ENCODE data around the gene DSTYK. TPM values are rescaled to one million over a fixed set of nuclear protein-coding genes. Genes with fewer than 3 reads are reported as not detected.
A peak's percentile ranks its signal among the peaks of the same experiment; 100 is the strongest.

The DSTYK gene
- total RNA-seq, 1 donor from 2014 or later: 11.7 TPM

GRCh38 chr1:205142102-205142469 lies 69.4 kb downstream of the DSTYK start:
- H3K36me3 Mint-ChIP-seq: no peaks in the 10 kb centered on the region
- H3K27me3 Mint-ChIP-seq: no peaks in the 10 kb centered on the region
- H3K27ac Mint-ChIP-seq: no peak overlapping the region
- DNase-seq (ENCODE audit: extremely low spot score, unreplicated experiment): no peak
- no peak overlapping the region for H3K4me3 Mint-ChIP-seq
- TF ChIP-seq CTCF (conservative IDR thresholded peaks at IDR 0.05): no peak
- peaks cover 13% of the 10 kb centered on the region for H3K4me1 Mint-ChIP-seq (ENCODE audit: unreplicated experiment)
- no peaks in the 10 kb centered on the region for H3K9me3 Mint-ChIP-seq

- no peak for DNase-seq (ENCODE audit: extremely low spot score, unreplicated experiment)
- no peak overlapping the region for H3K27ac Mint-ChIP-seq
- no peak overlapping the region for H3K4me3 Mint-ChIP-seq
- peak; percentile 90 for TF ChIP-seq CTCF (conservative IDR thresholded peaks at IDR 0.05)
- H3K4me1 Mint-ChIP-seq (ENCODE audit: unreplicated experiment): peaks cover 13% of the 10 kb centered on the region
- no peaks in the 10 kb centered on the region for H3K27me3 Mint-ChIP-seq
- H3K9me3 Mint-ChIP-seq: no peaks in the 10 kb centered on the region
- no peaks in the 10 kb centered on the region for H3K36me3 Mint-ChIP-seq
Observed at GRCh38 chr1:205141236-205142101, 70.0 kb downstream of the DSTYK start.

- no peaks in the 10 kb centered on the region for H3K27me3 Mint-ChIP-seq
- H3K4me1 Mint-ChIP-seq (ENCODE audit: unreplicated experiment): peaks cover 11% of the 10 kb centered on the region
- DNase-seq (ENCODE audit: extremely low spot score, unreplicated experiment): no peak
- no peaks in the 10 kb centered on the region for H3K36me3 Mint-ChIP-seq
- no peaks in the 10 kb centered on the region for H3K9me3 Mint-ChIP-seq
- TF ChIP-seq CTCF (conservative IDR thresholded peaks at IDR 0.05): no peak
- no peak overlapping the region for H3K27ac Mint-ChIP-seq
- no peak overlapping the region for H3K4me3 Mint-ChIP-seq
Observed at GRCh38 chr1:205140113-205140512, 71.4 kb downstream of the DSTYK start.

- Mint-ChIP-seq H3K36me3 (no peaks in the 10 kb centered on the region), H3K27ac (no peak overlapping the region), H3K9me3 (no peaks in the 10 kb centered on the region), H3K27me3 (no peaks in the 10 kb centered on the region), H3K4me1 (ENCODE audit: unreplicated experiment) (no peaks in the 10 kb centered on the region), H3K4me3 (no peak overlapping the region)
- no peak for DNase-seq (ENCODE audit: extremely low spot score, unreplicated experiment)
- no peak for TF ChIP-seq CTCF (conservative IDR thresholded peaks at IDR 0.05)
Observed at GRCh38 chr1:205137901-205138300, 73.6 kb downstream of the DSTYK start.

GRCh38 chr1:205133287-205133686 lies 78.2 kb downstream of the DSTYK start:
- no peaks in the 10 kb centered on the region for H3K36me3 Mint-ChIP-seq
- H3K27ac Mint-ChIP-seq: no peak overlapping the region
- no peak overlapping the region for H3K4me3 Mint-ChIP-seq
- no peaks in the 10 kb centered on the region for H3K4me1 Mint-ChIP-seq (ENCODE audit: unreplicated experiment)
- no peak for DNase-seq (ENCODE audit: extremely low spot score, unreplicated experiment)
- TF ChIP-seq CTCF (conservative IDR thresholded peaks at IDR 0.05): no peak
- H3K9me3 Mint-ChIP-seq: no peaks in the 10 kb centered on the region
- H3K27me3 Mint-ChIP-seq: no peaks in the 10 kb centered on the region
